ENCODE results near the gene NLK. TPM values are rescaled to one million over a fixed set of nuclear protein-coding genes. Genes with fewer than 3 reads are reported as not detected.

NLK gene
- total RNA-seq, 1 donor from 2014 or later, result 30.6 TPM

DNA sequence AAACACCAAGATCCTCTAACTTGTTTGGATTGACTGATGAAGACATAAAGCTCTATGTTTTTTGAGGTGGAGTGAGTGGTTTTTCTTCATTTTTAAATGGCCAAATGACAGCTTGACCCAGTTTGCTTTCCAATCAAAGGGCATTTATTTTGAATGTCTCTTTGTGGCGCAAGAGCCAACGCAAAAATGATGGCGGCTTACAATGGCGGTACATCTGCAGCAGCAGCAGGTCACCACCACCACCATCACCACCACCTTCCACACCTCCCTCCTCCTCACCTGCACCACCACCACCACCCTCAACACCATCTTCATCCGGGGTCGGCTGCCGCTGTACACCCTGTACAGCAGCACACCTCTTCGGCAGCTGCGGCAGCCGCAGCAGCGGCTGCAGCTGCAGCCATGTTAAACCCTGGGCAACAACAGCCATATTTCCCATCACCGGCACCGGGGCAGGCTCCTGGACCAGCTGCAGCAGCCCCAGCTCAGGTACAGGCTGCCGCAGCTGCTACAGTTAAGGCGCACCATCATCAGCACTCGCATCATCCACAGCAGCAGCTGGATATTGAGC lies 329 bp downstream of the NLK start:
- no peaks in the 10 kb centered on the region for H3K27me3 ChIP-seq (ENCODE audit: insufficient read depth, low read length)
- peaks cover 54% of the 10 kb centered on the region for H4K20me1 ChIP-seq (ENCODE audit: insufficient read depth, low read length)
- FAIRE-seq (no peak), DNase-seq (ENCODE audit: low read depth) (no peak)
- no peaks in the 10 kb centered on the region for H3K36me3 ChIP-seq (ENCODE audit: insufficient read depth, low read length)
- Mint-ChIP-seq H3K4me3 (ENCODE audit: unreplicated experiment) (peak overlapping the region; percentile 90), H3K27me3 (ENCODE audit: low read depth, unreplicated experiment) (no peaks in the 10 kb centered on the region), H3K36me3 (ENCODE audit: low read depth, unreplicated experiment) (no peaks in the 10 kb centered on the region), H3K27ac (ENCODE audit: unreplicated experiment) (peak overlapping the region; percentile 19), H3K4me1 (ENCODE audit: low read depth, unreplicated experiment) (peaks cover 26% of the 10 kb centered on the region), H3K9me3 (ENCODE audit: unreplicated experiment) (no peaks in the 10 kb centered on the region)
- TF ChIP-seq EZH2 (IDR thresholded peaks at IDR 0.05; ENCODE audit: insufficient read depth, low read length) (no peak), CTCF (IDR thresholded peaks at IDR 0.05; ENCODE audit: insufficient read depth, low read depth, low read length) (no peak)
- peak overlapping the region; percentile 92 for H3K4me2 ChIP-seq (ENCODE audit: low read length)
- H3K79me2 ChIP-seq (ENCODE audit: insufficient read depth, low read length), result peaks cover 60% of the 10 kb centered on the region
- no peak overlapping the region for H2AFZ ChIP-seq (ENCODE audit: low read depth, low read length)
- peak overlapping the region; percentile 88 for H3K9ac ChIP-seq (ENCODE audit: low read length)
- H3K4me3 ChIP-seq (ENCODE audit: insufficient read depth, low read depth, low read length), result peak overlapping the region; percentile 79
- H3K27ac ChIP-seq (ENCODE audit: low read depth, low read length), result no peak overlapping the region
- peaks cover 28% of the 10 kb centered on the region for H3K4me1 ChIP-seq (ENCODE audit: insufficient read depth, low read length)
- H3K9me3 ChIP-seq (ENCODE audit: insufficient read depth, low read depth, low read length), result no peaks in the 10 kb centered on the region

- H4K20me1 ChIP-seq (ENCODE audit: insufficient read depth, low read length), result peaks cover 59% of the 10 kb centered on the region
- Mint-ChIP-seq H3K27me3 (ENCODE audit: low read depth, unreplicated experiment) (no peaks in the 10 kb centered on the region), H3K36me3 (ENCODE audit: low read depth, unreplicated experiment) (no peaks in the 10 kb centered on the region), H3K4me1 (ENCODE audit: low read depth, unreplicated experiment) (peaks cover 29% of the 10 kb centered on the region), H3K9me3 (ENCODE audit: unreplicated experiment) (no peaks in the 10 kb centered on the region), H3K27ac (ENCODE audit: unreplicated experiment) (peak overlapping the region; percentile 19), H3K4me3 (ENCODE audit: unreplicated experiment) (peak overlapping the region; percentile 90)
- H3K9me3 ChIP-seq (ENCODE audit: insufficient read depth, low read depth, low read length), result no peaks in the 10 kb centered on the region
- H3K36me3 ChIP-seq (ENCODE audit: insufficient read depth, low read length), result no peaks in the 10 kb centered on the region
- H2AFZ ChIP-seq (ENCODE audit: low read depth, low read length), result no peak overlapping the region
- H3K4me3 ChIP-seq (ENCODE audit: insufficient read depth, low read depth, low read length), result peak overlapping the region; percentile 79
- H3K4me1 ChIP-seq (ENCODE audit: insufficient read depth, low read length), result peaks cover 28% of the 10 kb centered on the region
- FAIRE-seq (no peak), DNase-seq (ENCODE audit: low read depth) (no peak)
- TF ChIP-seq CTCF (IDR thresholded peaks at IDR 0.05; ENCODE audit: insufficient read depth, low read depth, low read length) (no peak), EZH2 (IDR thresholded peaks at IDR 0.05; ENCODE audit: insufficient read depth, low read length) (no peak)
- no peak overlapping the region for H3K27ac ChIP-seq (ENCODE audit: low read depth, low read length)
- peak overlapping the region; percentile 92 for H3K4me2 ChIP-seq (ENCODE audit: low read length)
- no peaks in the 10 kb centered on the region for H3K27me3 ChIP-seq (ENCODE audit: insufficient read depth, low read length)
- H3K9ac ChIP-seq (ENCODE audit: low read length), result no peak overlapping the region
- H3K79me2 ChIP-seq (ENCODE audit: insufficient read depth, low read length), result peaks cover 65% of the 10 kb centered on the region
Measured at GRCh38 chr17:28043296-28043695, 819 bp downstream of the NLK start.

GRCh38 chr17:28043741-28044140 lies 1.3 kb downstream of the NLK start:
- Mint-ChIP-seq H3K4me1 (ENCODE audit: low read depth, unreplicated experiment) (peaks cover 29% of the 10 kb centered on the region), H3K27me3 (ENCODE audit: low read depth, unreplicated experiment) (no peaks in the 10 kb centered on the region), H3K27ac (ENCODE audit: unreplicated experiment) (no peak overlapping the region), H3K36me3 (ENCODE audit: low read depth, unreplicated experiment) (no peaks in the 10 kb centered on the region), H3K4me3 (ENCODE audit: unreplicated experiment) (peak overlapping the region; percentile 90), H3K9me3 (ENCODE audit: unreplicated experiment) (no peaks in the 10 kb centered on the region)
- DNase-seq (ENCODE audit: low read depth) (no peak), FAIRE-seq (no peak)
- peak overlapping the region; percentile 92 for H3K4me2 ChIP-seq (ENCODE audit: low read length)
- H2AFZ ChIP-seq (ENCODE audit: low read depth, low read length), result no peak overlapping the region
- H3K4me3 ChIP-seq (ENCODE audit: insufficient read depth, low read depth, low read length), result peak overlapping the region; percentile 79
- H3K36me3 ChIP-seq (ENCODE audit: insufficient read depth, low read length), result no peaks in the 10 kb centered on the region
- peaks cover 28% of the 10 kb centered on the region for H3K4me1 ChIP-seq (ENCODE audit: insufficient read depth, low read length)
- peaks cover 70% of the 10 kb centered on the region for H3K79me2 ChIP-seq (ENCODE audit: insufficient read depth, low read length)
- H4K20me1 ChIP-seq (ENCODE audit: insufficient read depth, low read length), result peaks cover 64% of the 10 kb centered on the region
- TF ChIP-seq EZH2 (IDR thresholded peaks at IDR 0.05; ENCODE audit: insufficient read depth, low read length) (no peak), CTCF (IDR thresholded peaks at IDR 0.05; ENCODE audit: insufficient read depth, low read depth, low read length) (no peak)
- H3K27ac ChIP-seq (ENCODE audit: low read depth, low read length), result no peak overlapping the region
- H3K9me3 ChIP-seq (ENCODE audit: insufficient read depth, low read depth, low read length), result no peaks in the 10 kb centered on the region
- H3K9ac ChIP-seq (ENCODE audit: low read length), result no peak overlapping the region
- no peaks in the 10 kb centered on the region for H3K27me3 ChIP-seq (ENCODE audit: insufficient read depth, low read length)

Data from astrocyte (in vitro differentiated cells and primary cell).